Muscle layer of colon (tissue), 2 donors: ENCODE data around the gene SPAAR.

Source experiments
- H3K27ac ChIP-seq: one replicate; pipeline ENCODE4 v1.7.0; 2013; ENCODE audit warnings: low read depth, mild to moderate bottlenecking, low read length, moderate library complexity
- H3K27me3 ChIP-seq, 2 donors: one replicate each; pipeline ENCODE4 v1.7.0; 2013; ENCODE audit warnings: low read length in 2 of 2, mild to moderate bottlenecking in 2 of 2; ENCODE audit not compliant: insufficient read depth in 2 of 2, control insufficient read depth in 1 of 2
- H3K36me3 ChIP-seq: one replicate; pipeline ENCODE4 v1.7.0; 2013; ENCODE audit warnings: mild to moderate bottlenecking, low read length; ENCODE audit not compliant: insufficient read depth
- H3K4me1 ChIP-seq: one replicate; pipeline ENCODE4 v1.7.0; 2013; ENCODE audit warnings: mild to moderate bottlenecking, low read length; ENCODE audit not compliant: insufficient read depth
- H3K4me3 ChIP-seq, 2 donors: one replicate each; pipeline ENCODE4 v1.7.0; 2013; ENCODE audit warnings: low read length in 2 of 2, low read depth in 1 of 2, mild to moderate bottlenecking in 1 of 2, moderate library complexity in 1 of 2
- H3K9ac ChIP-seq: one replicate; pipeline ENCODE4 v1.7.0; 2013; ENCODE audit warnings: low read length
- H3K9me3 ChIP-seq: one replicate; pipeline ENCODE4 v1.7.0; 2013; ENCODE audit warnings: mild to moderate bottlenecking, low read length
- donor health status: abdominal sarcoma.
- donor health status: Adenocarcinoma of cecum.

Gene SPAAR

GRCh38 chr9:35940458-35941407, 31.4 kb downstream of the SPAAR start:
- Histone ChIP-seq H3K4me1 (peaks cover 7% of the 10 kb centered on the region), H3K27ac (no peak overlapping the region), H3K27me3 (no peaks in the 10 kb centered on the region), H3K9ac (no peak overlapping the region), H3K36me3 (no peaks in the 10 kb centered on the region), H3K9me3 (no peaks in the 10 kb centered on the region), H3K4me3 (no peak overlapping the region)

GRCh38 chr9:35942286-35942685, 33.0 kb downstream of the SPAAR start:
- Histone ChIP-seq H3K4me1 (peaks cover 7% of the 10 kb centered on the region), H3K27me3 (no peaks in the 10 kb centered on the region)

GRCh38 chr9:35944173-35944572, 34.9 kb downstream of the SPAAR start:
- no peak overlapping the region for H3K27ac ChIP-seq

More at GRCh38 chr9:35942286-35942685, 33.0 kb downstream of the SPAAR start:
- H3K36me3 ChIP-seq = no peaks in the 10 kb centered on the region
- no peak overlapping the region for H3K9ac ChIP-seq
- H3K27ac ChIP-seq = no peak overlapping the region
- no peaks in the 10 kb centered on the region for H3K9me3 ChIP-seq
- no peak overlapping the region for H3K4me3 ChIP-seq

GRCh38 chr9:35944841-35945240, 35.6 kb downstream of the SPAAR start:
- Histone ChIP-seq H3K4me1 (peaks cover 7% of the 10 kb centered on the region), H3K27ac (no peak overlapping the region), H3K9ac (no peak overlapping the region)

More at GRCh38 chr9:35944173-35944572, 34.9 kb downstream of the SPAAR start:
- H3K4me3 ChIP-seq = no peak overlapping the region
- no peaks in the 10 kb centered on the region for H3K27me3 ChIP-seq
- no peaks in the 10 kb centered on the region for H3K36me3 ChIP-seq
- no peak overlapping the region for H3K9ac ChIP-seq
- H3K4me1 ChIP-seq = peaks cover 7% of the 10 kb centered on the region
- H3K9me3 ChIP-seq = no peaks in the 10 kb centered on the region

GRCh38 chr9:35945341-35946018, 36.2 kb downstream of the SPAAR start:
- no peaks in the 10 kb centered on the region for H3K27me3 ChIP-seq
- no peak overlapping the region for H3K9ac ChIP-seq
- H3K4me1 ChIP-seq = peaks cover 7% of the 10 kb centered on the region
- H3K4me3 ChIP-seq = peak overlapping the region; percentile 33 to 36
- H3K27ac ChIP-seq = peak overlapping the region; percentile 35
- no peaks in the 10 kb centered on the region for H3K9me3 ChIP-seq
- no peaks in the 10 kb centered on the region for H3K36me3 ChIP-seq

More at GRCh38 chr9:35944841-35945240, 35.6 kb downstream of the SPAAR start:
- Histone ChIP-seq H3K27me3 (no peaks in the 10 kb centered on the region), H3K4me3 (no peak overlapping the region), H3K9me3 (no peaks in the 10 kb centered on the region), H3K36me3 (no peaks in the 10 kb centered on the region)

GRCh38 chr9:35948451-35948850, 39.2 kb downstream of the SPAAR start:
- Histone ChIP-seq H3K9ac (no peak overlapping the region), H3K27me3 (no peaks in the 10 kb centered on the region), H3K36me3 (no peaks in the 10 kb centered on the region), H3K27ac (no peak overlapping the region), H3K9me3 (no peaks in the 10 kb centered on the region), H3K4me1 (peaks cover 7% of the 10 kb centered on the region), H3K4me3 (no peak overlapping the region)

GRCh38 chr9:35948901-35949318, 39.6 kb downstream of the SPAAR start:
- no peak overlapping the region for H3K27ac ChIP-seq
- no peaks in the 10 kb centered on the region for H3K36me3 ChIP-seq
- no peak overlapping the region for H3K9ac ChIP-seq
- H3K4me1 ChIP-seq = peaks cover 7% of the 10 kb centered on the region
- no peaks in the 10 kb centered on the region for H3K9me3 ChIP-seq
- no peaks in the 10 kb centered on the region for H3K27me3 ChIP-seq
- no peak overlapping the region for H3K4me3 ChIP-seq

GRCh38 chr9:35951736-35952135, 42.4 kb downstream of the SPAAR start:
- no peak overlapping the region for H3K4me3 ChIP-seq
- H3K27me3 ChIP-seq = no peaks in the 10 kb centered on the region
- no peaks in the 10 kb centered on the region for H3K9me3 ChIP-seq
- no peaks in the 10 kb centered on the region for H3K4me1 ChIP-seq
- H3K9ac ChIP-seq = no peak overlapping the region
- no peaks in the 10 kb centered on the region for H3K36me3 ChIP-seq
- no peak overlapping the region for H3K27ac ChIP-seq

GRCh38 chr9:35952526-35953191, 43.4 kb downstream of the SPAAR start:
- Histone ChIP-seq H3K27ac (no peak overlapping the region), H3K9ac (no peak overlapping the region), H3K4me3 (no peak overlapping the region), H3K27me3 (no peaks in the 10 kb centered on the region), H3K36me3 (no peaks in the 10 kb centered on the region), H3K4me1 (no peaks in the 10 kb centered on the region), H3K9me3 (no peaks in the 10 kb centered on the region)

GRCh38 chr9:35954942-35955546, 45.8 kb downstream of the SPAAR start:
- Histone ChIP-seq H3K27ac (no peak overlapping the region), H3K9ac (no peak overlapping the region), H3K9me3 (no peaks in the 10 kb centered on the region), H3K4me1 (no peaks in the 10 kb centered on the region), H3K4me3 (no peak overlapping the region), H3K27me3 (no peaks in the 10 kb centered on the region), H3K36me3 (no peaks in the 10 kb centered on the region)

- Histone ChIP-seq H3K4me1 (no peaks in the 10 kb centered on the region), H3K9me3 (no peaks in the 10 kb centered on the region), H3K4me3 (no peak overlapping the region), H3K9ac (no peak overlapping the region), H3K27me3 (no peaks in the 10 kb centered on the region), H3K36me3 (no peaks in the 10 kb centered on the region), H3K27ac (no peak overlapping the region)
Observed at GRCh38 chr9:35956651-35957050, 47.4 kb downstream of the SPAAR start.
